HEK293 (cell line): ENCODE data around the gene CD1C.

ENCODE experiments used
- CTCF ChIA-PET: fragments of 350-600 bp; formaldehyde crosslinking; extraction: SDS; loops from one replicate; lab custom pipeline; 2021; ENCODE audit warnings: antibody characterized with exemption; lab: Yijun Ruan, JAX
- POLR2A ChIA-PET: fragments of 300-600 bp; formaldehyde crosslinking; extraction: SDS; loops from one replicate; lab custom pipeline; 2020; ENCODE audit warnings: antibody characterized with exemption, inconsistent platforms; lab: Yijun Ruan, JAX
- H3K27ac ChIP-seq: fragments of 200-500 bp; sonication (Bioruptor generic); 2 replicates; pipeline ENCODE4 v1.5.1; 2014; ENCODE audit warnings: low read depth, low read length, control low read depth, inconsistent platforms; ENCODE audit errors: extremely low read depth
- H3K36me3 ChIP-seq, 2 experiments: fragments of 200-500 bp in 1 of 2; sonication (Bioruptor generic) in 1 of 2; 1 replicate in 1 of 2; 2 replicates in 1 of 2; pipeline ENCODE4 v1.5.1; 2014 to 2017; ENCODE audit warnings: inconsistent platforms in 2 of 2, low read length in 2 of 2; ENCODE audit not compliant: control insufficient read depth in 2 of 2, insufficient read depth in 1 of 2
- H3K4me1 ChIP-seq: fragments of 200-500 bp; sonication (Bioruptor generic); 2 replicates; pipeline ENCODE4 v1.5.1; 2014; ENCODE audit warnings: mild to moderate bottlenecking, low read length, inconsistent platforms; ENCODE audit not compliant: control insufficient read depth, insufficient read depth
- H3K4me3 ChIP-seq: 2 replicates; pipeline ENCODE4 v1.5.1; 2011; ENCODE audit warnings: low read depth, mild to moderate bottlenecking, control low read depth, low read length, moderate library complexity
- H3K9me3 ChIP-seq: fragments of 200-500 bp; sonication (Bioruptor generic); 2 replicates; pipeline ENCODE4 v1.5.1; 2014; ENCODE audit warnings: low read depth, low read length, inconsistent platforms; ENCODE audit not compliant: control insufficient read depth, insufficient read depth
- HOXA7 ChIP-seq: sonication (generic); formaldehyde crosslinking; IDR thresholded peaks from 2 replicates; pipeline ENCODE4 v1.8.1; 2022; ENCODE audit warnings: missing genetic modification reagents, borderline replicate concordance
- PBX3 ChIP-seq: sonication (generic); formaldehyde crosslinking; IDR thresholded peaks from 2 replicates; pipeline ENCODE4 v1.8.1; 2022; ENCODE audit warnings: mild to moderate bottlenecking, moderate library complexity, missing genetic modification reagents
- ZBTB20 ChIP-seq: fragments of 450-650 bp; formaldehyde crosslinking; IDR thresholded peaks from 2 replicates; pipeline ENCODE4 v1.5.1; 2016; ENCODE audit warnings: missing biosample characterization, missing genetic modification characterization
- ZBTB44 ChIP-seq: fragments of 450-650 bp; IDR thresholded peaks from 2 replicates; pipeline ENCODE4 v1.5.1; 2018; ENCODE audit warnings: missing biosample characterization, mild to moderate bottlenecking, missing genetic modification characterization
- ZBTB48 ChIP-seq: fragments of 450-650 bp; formaldehyde crosslinking; IDR thresholded peaks from 2 replicates; pipeline ENCODE4 v1.5.1; 2016; ENCODE audit warnings: missing biosample characterization, missing genetic modification characterization
- ZBTB7A ChIP-seq: fragments of 450-650 bp; formaldehyde crosslinking; IDR thresholded peaks from 2 replicates; pipeline ENCODE4 v1.5.1; 2016; ENCODE audit warnings: low read depth, missing biosample characterization, missing genetic modification characterization
- ZEB2 ChIP-seq: fragments of 450-650 bp; formaldehyde crosslinking; IDR thresholded peaks from 2 replicates; pipeline ENCODE4 v1.5.1; 2016; ENCODE audit warnings: missing biosample characterization, missing genetic modification characterization
- ZNF138 ChIP-seq: fragments of 450-650 bp; formaldehyde crosslinking; IDR thresholded peaks from 2 replicates; pipeline ENCODE4 v1.5.1; 2016; ENCODE audit warnings: missing biosample characterization, missing genetic modification characterization, borderline replicate concordance
- ZNF155 ChIP-seq: fragments of 450-650 bp; formaldehyde crosslinking; IDR thresholded peaks from 2 replicates; pipeline ENCODE4 v1.5.1; 2016; ENCODE audit warnings: missing biosample characterization, missing genetic modification characterization
- ZNF175 ChIP-seq: fragments of 450-650 bp; formaldehyde crosslinking; IDR thresholded peaks from 2 replicates; pipeline ENCODE4 v1.5.1; 2016; ENCODE audit warnings: missing biosample characterization, missing genetic modification characterization
- ZNF202 ChIP-seq: fragments of 450-650 bp; formaldehyde crosslinking; IDR thresholded peaks from 2 replicates; pipeline ENCODE4 v1.5.1; 2016; ENCODE audit warnings: missing biosample characterization, missing genetic modification characterization, borderline replicate concordance
- ZNF26 ChIP-seq: fragments of 450-650 bp; formaldehyde crosslinking; IDR thresholded peaks from 2 replicates; pipeline ENCODE4 v1.5.1; 2016; ENCODE audit warnings: missing biosample characterization, missing genetic modification characterization
- ZNF292 ChIP-seq: fragments of 450-650 bp; formaldehyde crosslinking; IDR thresholded peaks from 2 replicates; pipeline ENCODE4 v1.5.1; 2016; ENCODE audit warnings: low read depth, missing biosample characterization, missing genetic modification characterization, borderline replicate concordance
- ZNF362 ChIP-seq: fragments of 450-650 bp; formaldehyde crosslinking; IDR thresholded peaks from 2 replicates; pipeline ENCODE4 v1.5.1; 2016; ENCODE audit warnings: missing biosample characterization, missing genetic modification characterization
- ZNF366 ChIP-seq: fragments of 450-650 bp; formaldehyde crosslinking; conservative IDR thresholded peaks from 2 replicates; pipeline ENCODE4 v1.5.1; 2016; ENCODE audit warnings: missing biosample characterization, missing genetic modification characterization
- ZNF473 ChIP-seq: fragments of 450-650 bp; formaldehyde crosslinking; IDR thresholded peaks from 2 replicates; pipeline ENCODE4 v1.5.1; 2017; ENCODE audit warnings: missing biosample characterization, missing genetic modification characterization
- ZNF514 ChIP-seq: fragments of 450-650 bp; formaldehyde crosslinking; IDR thresholded peaks from 2 replicates; pipeline ENCODE4 v1.5.1; 2016; ENCODE audit warnings: missing biosample characterization, missing genetic modification characterization
- ZNF560 ChIP-seq: fragments of 450-650 bp; formaldehyde crosslinking; IDR thresholded peaks from 2 replicates; pipeline ENCODE4 v1.5.1; 2017; ENCODE audit warnings: missing biosample characterization, missing genetic modification characterization, borderline replicate concordance
- ZNF596 ChIP-seq: fragments of 450-650 bp; IDR thresholded peaks from 2 replicates; pipeline ENCODE4 v1.5.0; 2018; ENCODE audit warnings: missing biosample characterization, mild to moderate bottlenecking, missing genetic modification characterization, moderate library complexity
- ZNF768 ChIP-seq: fragments of 450-650 bp; formaldehyde crosslinking; IDR thresholded peaks from 2 replicates; pipeline ENCODE4 v1.5.1; 2018; ENCODE audit warnings: missing biosample characterization, mild to moderate bottlenecking, missing genetic modification characterization
- ZSCAN30 ChIP-seq: fragments of 450-650 bp; IDR thresholded peaks from 2 replicates; pipeline ENCODE4 v1.5.1; 2018; ENCODE audit warnings: missing biosample characterization, mild to moderate bottlenecking, missing genetic modification characterization, moderate library complexity
- TF ChIP-seq, protein P1 (sequence below): fragments of 450-650 bp; formaldehyde crosslinking; IDR thresholded peaks from 2 replicates; pipeline ENCODE4 v1.5.1; 2017; ENCODE audit warnings: missing biosample characterization, missing genetic modification characterization
- TF ChIP-seq, protein P2 (sequence below): fragments of 450-650 bp; formaldehyde crosslinking; IDR thresholded peaks from 2 replicates; pipeline ENCODE4 v1.5.1; 2016; ENCODE audit warnings: missing biosample characterization, missing genetic modification characterization
- TF ChIP-seq, protein P3 (sequence below): fragments of 450-650 bp; formaldehyde crosslinking; IDR thresholded peaks from 2 replicates; pipeline ENCODE4 v1.5.1; 2016; ENCODE audit warnings: missing biosample characterization, missing genetic modification characterization
- TF ChIP-seq, protein P4 (sequence below): fragments of 450-650 bp; formaldehyde crosslinking; IDR thresholded peaks from 2 replicates; pipeline ENCODE4 v1.5.1; 2016; ENCODE audit warnings: missing biosample characterization, missing genetic modification characterization

CD1C gene

GRCh38 chr1:158259117-158259516 lies 30.6 kb upstream of the CD1C start:
- no peaks in the 10 kb centered on the region for H3K4me1 ChIP-seq
- no peak overlapping the region for H3K4me3 ChIP-seq
- no peaks in the 10 kb centered on the region for H3K36me3 ChIP-seq
- CTCF ChIA-PET: interaction anchor here (0.6 to 0.7 kb wide), 2 partner anchors 70 to 89 kb away, joined by 3 to 5 read pairs; no protein-coding TSS in a partner anchor
- POLR2A ChIA-PET: no interaction called here
- H3K27ac ChIP-seq: no peak overlapping the region
- no peaks in the 10 kb centered on the region for H3K9me3 ChIP-seq
- TF ChIP-seq ZNF514 (tag by site-specific recombination): no peak
- TF ChIP-seq, protein P1, sequence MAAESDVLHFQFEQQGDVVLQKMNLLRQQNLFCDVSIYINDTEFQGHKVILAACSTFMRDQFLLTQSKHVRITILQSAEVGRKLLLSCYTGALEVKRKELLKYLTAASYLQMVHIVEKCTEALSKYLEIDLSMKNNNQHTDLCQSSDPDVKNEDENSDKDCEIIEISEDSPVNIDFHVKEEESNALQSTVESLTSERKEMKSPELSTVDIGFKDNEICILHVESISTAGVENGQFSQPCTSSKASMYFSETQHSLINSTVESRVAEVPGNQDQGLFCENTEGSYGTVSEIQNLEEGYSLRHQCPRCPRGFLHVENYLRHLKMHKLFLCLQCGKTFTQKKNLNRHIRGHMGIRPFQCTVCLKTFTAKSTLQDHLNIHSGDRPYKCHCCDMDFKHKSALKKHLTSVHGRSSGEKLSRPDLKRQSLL (tag by site-specific recombination): no peak
- TF ChIP-seq ZNF768 (tag by site-specific recombination): no peak
- TF ChIP-seq, protein P2, sequence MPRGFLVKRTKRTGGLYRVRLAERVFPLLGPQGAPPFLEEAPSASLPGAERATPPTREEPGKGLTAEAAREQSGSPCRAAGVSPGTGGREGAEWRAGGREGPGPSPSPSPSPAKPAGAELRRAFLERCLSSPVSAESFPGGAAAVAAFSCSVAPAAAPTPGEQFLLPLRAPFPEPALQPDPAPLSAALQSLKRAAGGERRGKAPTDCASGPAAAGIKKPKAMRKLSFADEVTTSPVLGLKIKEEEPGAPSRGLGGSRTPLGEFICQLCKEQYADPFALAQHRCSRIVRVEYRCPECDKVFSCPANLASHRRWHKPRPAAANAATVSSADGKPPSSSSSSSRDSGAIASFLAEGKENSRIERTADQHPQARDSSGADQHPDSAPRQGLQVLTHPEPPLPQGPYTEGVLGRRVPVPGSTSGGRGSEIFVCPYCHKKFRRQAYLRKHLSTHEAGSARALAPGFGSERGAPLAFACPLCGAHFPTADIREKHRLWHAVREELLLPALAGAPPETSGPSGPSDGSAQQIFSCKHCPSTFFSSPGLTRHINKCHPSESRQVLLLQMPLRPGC: no peak
- no peak for TF ChIP-seq ZNF175
- peak; percentile 76; the same call in 1 of the 2 replicates for TF ChIP-seq ZNF560
- no peak for TF ChIP-seq ZBTB44 (tag by site-specific recombination)
- TF ChIP-seq ZNF596: no peak
- no peak for TF ChIP-seq ZNF366
- TF ChIP-seq, protein P3, sequence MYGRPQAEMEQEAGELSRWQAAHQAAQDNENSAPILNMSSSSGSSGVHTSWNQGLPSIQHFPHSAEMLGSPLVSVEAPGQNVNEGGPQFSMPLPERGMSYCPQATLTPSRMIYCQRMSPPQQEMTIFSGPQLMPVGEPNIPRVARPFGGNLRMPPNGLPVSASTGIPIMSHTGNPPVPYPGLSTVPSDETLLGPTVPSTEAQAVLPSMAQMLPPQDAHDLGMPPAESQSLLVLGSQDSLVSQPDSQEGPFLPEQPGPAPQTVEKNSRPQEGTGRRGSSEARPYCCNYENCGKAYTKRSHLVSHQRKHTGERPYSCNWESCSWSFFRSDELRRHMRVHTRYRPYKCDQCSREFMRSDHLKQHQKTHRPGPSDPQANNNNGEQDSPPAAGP (tag by site-specific recombination): no peak
- TF ChIP-seq ZEB2 (tag by site-specific recombination): no peak
- TF ChIP-seq ZNF473 (tag by site-specific recombination): no peak
- no peak for TF ChIP-seq HOXA7 (CRISPR knock-in tag)
- TF ChIP-seq ZNF362 (tag by site-specific recombination): no peak
- TF ChIP-seq ZBTB20: no peak
- no peak for TF ChIP-seq ZSCAN30 (tag by site-specific recombination)
- TF ChIP-seq ZNF202 (tag by site-specific recombination): 0 out of 2 replicates have a peak, but pooled peaks have one; percentile 46
- TF ChIP-seq ZNF155 (tag by site-specific recombination): no peak
- TF ChIP-seq ZNF138: no peak
- no peak for TF ChIP-seq ZNF26 (tag by site-specific recombination)
- TF ChIP-seq ZBTB7A (tag by site-specific recombination): no peak
- TF ChIP-seq PBX3 (CRISPR knock-in tag): no peak
- no peak for TF ChIP-seq ZNF292 (tag by site-specific recombination)
- TF ChIP-seq ZBTB48 (tag by site-specific recombination): no peak
- TF ChIP-seq, protein P4, sequence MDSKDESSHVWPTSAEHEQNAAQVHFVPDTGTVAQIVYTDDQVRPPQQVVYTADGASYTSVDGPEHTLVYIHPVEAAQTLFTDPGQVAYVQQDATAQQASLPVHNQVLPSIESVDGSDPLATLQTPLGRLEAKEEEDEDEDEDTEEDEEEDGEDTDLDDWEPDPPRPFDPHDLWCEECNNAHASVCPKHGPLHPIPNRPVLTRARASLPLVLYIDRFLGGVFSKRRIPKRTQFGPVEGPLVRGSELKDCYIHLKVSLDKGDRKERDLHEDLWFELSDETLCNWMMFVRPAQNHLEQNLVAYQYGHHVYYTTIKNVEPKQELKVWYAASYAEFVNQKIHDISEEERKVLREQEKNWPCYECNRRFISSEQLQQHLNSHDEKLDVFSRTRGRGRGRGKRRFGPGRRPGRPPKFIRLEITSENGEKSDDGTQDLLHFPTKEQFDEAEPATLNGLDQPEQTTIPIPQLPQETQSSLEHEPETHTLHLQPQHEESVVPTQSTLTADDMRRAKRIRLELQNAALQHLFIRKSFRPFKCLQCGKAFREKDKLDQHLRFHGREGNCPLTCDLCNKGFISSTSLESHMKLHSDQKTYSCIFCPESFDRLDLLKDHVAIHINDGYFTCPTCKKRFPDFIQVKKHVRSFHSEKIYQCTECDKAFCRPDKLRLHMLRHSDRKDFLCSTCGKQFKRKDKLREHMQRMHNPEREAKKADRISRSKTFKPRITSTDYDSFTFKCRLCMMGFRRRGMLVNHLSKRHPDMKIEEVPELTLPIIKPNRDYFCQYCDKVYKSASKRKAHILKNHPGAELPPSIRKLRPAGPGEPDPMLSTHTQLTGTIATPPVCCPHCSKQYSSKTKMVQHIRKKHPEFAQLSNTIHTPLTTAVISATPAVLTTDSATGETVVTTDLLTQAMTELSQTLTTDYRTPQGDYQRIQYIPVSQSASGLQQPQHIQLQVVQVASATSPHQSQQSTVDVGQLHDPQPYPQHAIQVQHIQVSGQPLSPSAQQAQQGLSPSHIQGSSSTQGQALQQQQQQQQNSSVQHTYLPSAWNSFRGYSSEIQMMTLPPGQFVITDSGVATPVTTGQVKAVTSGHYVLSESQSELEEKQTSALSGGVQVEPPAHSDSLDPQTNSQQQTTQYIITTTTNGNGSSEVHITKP: no peak
